Measurements from ENCODE around the gene RNF115. TPM values are rescaled to one million over a fixed set of nuclear protein-coding genes. Genes with fewer than 3 reads are reported as not detected.

RNF115 gene
- total and polyA plus RNA-seq, 8 donors: 4.9 to 8.1 (median 5.9) TPM

DNA sequence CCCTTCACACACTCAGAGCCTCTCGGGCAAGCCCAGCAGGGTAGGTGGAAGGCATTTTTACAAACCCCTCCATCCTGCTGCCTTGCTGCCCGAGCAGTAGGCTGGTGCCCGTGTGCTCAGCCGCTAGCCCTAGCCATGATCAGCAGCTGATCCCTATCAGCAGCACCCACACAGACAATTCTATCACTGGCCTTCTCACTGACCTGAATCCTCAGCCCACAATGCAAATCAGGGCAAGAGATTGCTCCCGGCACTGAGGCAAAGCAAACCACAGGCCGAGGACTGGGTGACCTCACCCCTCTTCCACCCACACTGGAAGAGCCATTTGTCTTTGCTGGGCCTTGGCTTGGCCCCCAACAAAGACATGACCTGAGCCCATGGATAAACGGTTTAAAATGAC lies 115.8 kb downstream of the RNF115 start:
- Histone ChIP-seq H3K27ac (peak overlapping the region; percentile 29 to 83 (median 62)), H3K9me3 (no peaks in the 10 kb centered on the region), H3K36me3 (no peaks in the 10 kb centered on the region), H3K4me3 (no peak overlapping the region), H3K27me3 (no peaks in the 10 kb centered on the region), H3K4me1 (peaks cover 20 to 29% (median 25%) of the 10 kb centered on the region in 3 donors)
- ATAC-seq (no peak), DNase-seq (peak in 1 of 6 donors; percentile 11), FAIRE-seq (no peak)
- TF ChIP-seq, protein P1, sequence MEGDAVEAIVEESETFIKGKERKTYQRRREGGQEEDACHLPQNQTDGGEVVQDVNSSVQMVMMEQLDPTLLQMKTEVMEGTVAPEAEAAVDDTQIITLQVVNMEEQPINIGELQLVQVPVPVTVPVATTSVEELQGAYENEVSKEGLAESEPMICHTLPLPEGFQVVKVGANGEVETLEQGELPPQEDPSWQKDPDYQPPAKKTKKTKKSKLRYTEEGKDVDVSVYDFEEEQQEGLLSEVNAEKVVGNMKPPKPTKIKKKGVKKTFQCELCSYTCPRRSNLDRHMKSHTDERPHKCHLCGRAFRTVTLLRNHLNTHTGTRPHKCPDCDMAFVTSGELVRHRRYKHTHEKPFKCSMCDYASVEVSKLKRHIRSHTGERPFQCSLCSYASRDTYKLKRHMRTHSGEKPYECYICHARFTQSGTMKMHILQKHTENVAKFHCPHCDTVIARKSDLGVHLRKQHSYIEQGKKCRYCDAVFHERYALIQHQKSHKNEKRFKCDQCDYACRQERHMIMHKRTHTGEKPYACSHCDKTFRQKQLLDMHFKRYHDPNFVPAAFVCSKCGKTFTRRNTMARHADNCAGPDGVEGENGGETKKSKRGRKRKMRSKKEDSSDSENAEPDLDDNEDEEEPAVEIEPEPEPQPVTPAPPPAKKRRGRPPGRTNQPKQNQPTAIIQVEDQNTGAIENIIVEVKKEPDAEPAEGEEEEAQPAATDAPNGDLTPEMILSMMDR (IDR thresholded peaks at IDR 0.05): no peak
- intact Hi-C loops (cut with DNase I): no loop called here
- WGBS, 2 donors: 59 to 62% methylated on average over 7 of the region's 7 CpGs

DNA sequence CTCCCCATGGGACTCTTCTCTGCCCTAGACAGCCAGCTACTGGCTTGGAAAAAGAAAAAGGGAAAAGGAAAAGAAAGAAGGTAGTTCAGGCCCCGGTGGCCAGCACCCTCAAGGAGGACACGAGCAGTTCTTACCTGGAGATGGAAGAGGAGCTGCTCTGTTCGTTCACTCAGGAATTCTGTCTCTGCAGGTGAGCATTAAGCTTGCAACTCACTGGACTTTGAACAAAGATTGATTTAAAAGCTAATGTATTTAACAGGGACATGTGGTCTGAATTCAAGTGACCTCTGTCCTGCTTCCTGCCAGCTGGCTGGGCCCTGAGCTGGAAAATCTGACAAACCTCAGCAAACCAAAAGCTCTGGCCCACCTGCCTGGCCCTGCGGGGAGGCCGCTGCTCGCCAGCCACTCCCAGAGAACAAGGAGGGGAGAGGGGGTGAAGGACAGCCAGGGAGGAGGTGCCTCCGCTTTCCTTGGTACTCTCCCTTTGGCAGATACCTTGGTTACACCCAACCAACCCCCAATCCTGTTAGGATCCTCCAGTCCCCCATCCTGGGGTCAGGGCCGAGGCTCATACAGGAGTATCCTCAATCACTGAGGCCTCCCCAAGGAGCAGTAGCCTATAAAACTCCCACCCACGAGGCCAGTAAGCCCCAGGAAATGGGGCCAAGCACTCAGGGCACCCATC lies 116.6 kb downstream of the RNF115 start, which contains the start of gene PDZK1:
TSS of gene PDZK1 (minus strand) at position 186 of the 685 bp plus-strand sequence. CDS start 19,347 bp downstream, outside the sequence.
- peak; percentile 34 to 78 (median 61) for DNase-seq
- H3K27me3 ChIP-seq: no peaks in the 10 kb centered on the region
- no peaks in the 10 kb centered on the region for H3K9me3 ChIP-seq
- peak within 1 kb of the TSS in 1 of 4 donors; percentile 4 for H3K4me3 ChIP-seq
- peak; percentile 77 to 84 (median 84) for ATAC-seq
- TF ChIP-seq, protein P1 (IDR thresholded peaks at IDR 0.05): no peak
- intact Hi-C loops (cut with DNase I): no loop called here
- no peaks in the 10 kb centered on the region for H3K36me3 ChIP-seq
- H3K4me1 ChIP-seq: peaks cover 20 to 29% (median 25%) of the 10 kb centered on the region in 3 donors
- 18 to 25% methylated on average over 9 of the region's 9 CpGs for WGBS, 2 donors
- no peak for FAIRE-seq
- H3K27ac ChIP-seq: peak within 1 kb of the TSS; percentile 29 to 83 (median 62)

DNA sequence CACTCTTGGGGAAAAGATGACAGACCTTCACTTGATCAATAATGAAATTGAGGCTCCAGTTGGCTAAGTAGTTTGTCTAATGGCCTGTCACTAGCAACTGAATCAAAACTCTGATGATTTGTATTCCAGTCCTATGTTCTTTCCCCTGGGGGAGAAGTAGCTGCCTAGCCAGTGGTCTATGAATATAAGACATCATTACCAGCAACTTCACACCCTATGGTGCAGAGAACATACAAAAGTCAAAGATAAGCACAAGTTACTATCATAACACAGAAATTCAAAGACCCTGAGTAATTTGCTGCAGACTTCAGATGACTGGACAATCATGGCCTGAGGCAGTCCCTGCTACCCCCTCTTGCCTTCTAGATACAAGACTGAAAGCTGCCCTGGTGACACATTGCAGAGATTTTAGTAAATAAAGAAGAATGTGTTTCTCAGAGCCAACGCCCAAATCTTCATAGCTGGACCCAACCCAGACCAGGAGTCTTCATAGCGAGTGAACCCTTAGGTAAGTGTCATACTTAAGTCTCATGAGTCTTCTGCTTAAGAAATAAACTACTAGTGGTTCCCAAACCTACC lies 117.7 kb downstream of the RNF115 start:
- peak overlapping the region in 2 of 4 donors; percentile 29 to 83 for H3K27ac ChIP-seq
- H3K4me1 ChIP-seq: peaks cover 19 to 27% (median 23%) of the 10 kb centered on the region in 3 donors
- TF ChIP-seq, protein P1 (IDR thresholded peaks at IDR 0.05): no peak
- no peaks in the 10 kb centered on the region for H3K9me3 ChIP-seq
- H3K36me3 ChIP-seq: no peaks in the 10 kb centered on the region
- H3K4me3 ChIP-seq: no peak overlapping the region
- H3K27me3 ChIP-seq: no peaks in the 10 kb centered on the region
- 36 to 48% methylated on average over 2 of the region's 2 CpGs for WGBS, 2 donors
- DNase-seq (no peak), ATAC-seq (no peak), FAIRE-seq (no peak)
- intact Hi-C loops (cut with DNase I): no loop called here

DNA sequence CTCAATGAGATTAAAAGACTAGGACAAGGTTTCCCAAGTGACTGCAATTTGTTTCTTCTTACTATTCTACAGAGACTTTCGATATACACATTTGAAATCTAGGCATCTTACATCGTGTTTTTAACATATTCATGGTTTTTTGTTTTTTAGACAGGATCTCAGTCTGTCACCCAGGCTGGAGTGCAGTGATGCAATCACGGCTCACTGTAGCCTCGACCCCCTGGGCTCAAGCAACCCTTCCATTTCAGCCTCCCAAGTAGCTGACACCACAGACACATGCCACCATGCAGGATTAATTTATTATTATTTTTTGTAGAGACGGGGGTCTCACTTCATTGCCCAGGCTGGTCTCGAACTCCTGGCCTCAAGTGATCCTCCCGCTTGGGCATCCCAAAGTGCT lies 118.3 kb downstream of the RNF115 start:
- Histone ChIP-seq H3K36me3 (no peaks in the 10 kb centered on the region), H3K9me3 (no peaks in the 10 kb centered on the region), H3K27me3 (no peaks in the 10 kb centered on the region), H3K27ac (peak overlapping the region in 1 of 4 donors; percentile 28), H3K4me3 (no peak overlapping the region), H3K4me1 (peaks cover 14 to 27% (median 18%) of the 10 kb centered on the region in 3 donors)
- DNase-seq (peak in 1 of 6 donors; percentile 1), ATAC-seq (no peak), FAIRE-seq (no peak)
- WGBS, 2 donors: 84 to 89% methylated on average over 7 of the region's 7 CpGs
- intact Hi-C loops (cut with DNase I): no loop called here
- TF ChIP-seq, protein P1 (IDR thresholded peaks at IDR 0.05): no peak

DNA sequence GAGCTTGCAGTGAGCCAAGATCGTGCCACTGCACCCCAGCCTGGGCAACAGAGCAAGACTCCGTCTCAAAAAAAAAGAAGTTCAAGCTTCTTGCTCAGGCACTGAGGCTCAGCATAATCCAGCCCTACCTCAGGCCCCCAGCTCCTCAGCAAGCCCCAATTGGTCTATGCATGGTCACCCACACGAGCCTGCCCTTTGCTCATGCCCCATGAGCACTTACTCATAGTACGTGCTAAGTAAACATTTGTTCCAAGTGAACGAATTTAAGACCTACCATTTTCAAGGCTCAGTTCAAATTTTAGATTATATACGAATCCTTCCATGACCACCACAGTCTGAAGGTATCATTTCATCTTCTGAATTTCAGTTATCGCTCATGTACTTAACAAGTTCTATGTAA lies 121.1 kb downstream of the RNF115 start:
- TF ChIP-seq, protein P1 (IDR thresholded peaks at IDR 0.05): no peak
- no peak for FAIRE-seq
- ATAC-seq: no peak
- Histone ChIP-seq H3K4me1 (peaks cover 12 to 22% (median 14%) of the 10 kb centered on the region in 3 donors), H3K27ac (no peak overlapping the region), H3K27me3 (no peaks in the 10 kb centered on the region), H3K9me3 (no peaks in the 10 kb centered on the region), H3K4me3 (no peak overlapping the region), H3K36me3 (no peaks in the 10 kb centered on the region)
- DNase-seq: no peak
- intact Hi-C loops (cut with DNase I): no loop called here
- 84 to 87% methylated on average over 7 of the region's 7 CpGs for WGBS, 2 donors

Measured in pancreas (tissue), 10 donors.